HEK293 (cell line): ENCODE data around the gene CCP110.

ENCODE experiments used
- CTCF ChIP-seq: fragments of 450-650 bp; formaldehyde crosslinking; IDR thresholded peaks from 2 replicates; pipeline ENCODE4 v1.5.1; 2016; ENCODE audit warnings: missing biosample characterization, missing genetic modification characterization
- PATZ1 ChIP-seq: fragments of 450-650 bp; formaldehyde crosslinking; IDR thresholded peaks from 2 replicates; pipeline ENCODE4 v1.5.1; 2016; ENCODE audit warnings: missing biosample characterization, missing genetic modification characterization
- ZNF292 ChIP-seq: fragments of 450-650 bp; formaldehyde crosslinking; IDR thresholded peaks from 2 replicates; pipeline ENCODE4 v1.5.1; 2016; ENCODE audit warnings: low read depth, missing biosample characterization, missing genetic modification characterization, borderline replicate concordance
- ZNF362 ChIP-seq: fragments of 450-650 bp; formaldehyde crosslinking; IDR thresholded peaks from 2 replicates; pipeline ENCODE4 v1.5.1; 2016; ENCODE audit warnings: missing biosample characterization, missing genetic modification characterization
- ZNF501 ChIP-seq: fragments of 450-650 bp; formaldehyde crosslinking; IDR thresholded peaks from 2 replicates; pipeline ENCODE4 v1.5.1; 2016; ENCODE audit warnings: missing biosample characterization, missing genetic modification characterization
- ZNF529 ChIP-seq: fragments of 450-650 bp; formaldehyde crosslinking; IDR thresholded peaks from 2 replicates; pipeline ENCODE4 v1.5.1; 2017; ENCODE audit warnings: missing genetic modification characterization, missing biosample characterization; ENCODE audit not compliant: insufficient replicate concordance
- ZNF830 ChIP-seq: fragments of 450-650 bp; IDR thresholded peaks from 2 replicates; pipeline ENCODE4 v1.5.0; 2018; ENCODE audit warnings: missing biosample characterization, missing genetic modification characterization, low read depth, mild to moderate bottlenecking, moderate library complexity

- TF ChIP-seq ZNF292 (tag by site-specific recombination) (no peak), ZNF501 (tag by site-specific recombination) (no peak), ZNF830 (tag by site-specific recombination) (no peak), ZNF529 (tag by site-specific recombination) (no peak), CTCF (tag by site-specific recombination) (no peak), PATZ1 (tag by site-specific recombination) (no peak), ZNF362 (tag by site-specific recombination) (no peak)
Measured at GRCh38 chr16:19488213-19488640, 35.5 kb upstream of the CCP110 start.
